CD4-positive, alpha-beta T cell (primary cell): ENCODE results near the gene LCMT2. TPM values are rescaled to one million over a fixed set of nuclear protein-coding genes. Genes with fewer than 3 reads are reported as not detected.
"Not testable (repeated sequence)": the region's sequence is repeated elsewhere in the genome, so short reads cannot be mapped to it uniquely, and the experiment has no call there.

Source experiments
- ATAC-seq: fragments of 200-7000 bp; cut with Tn5 transposase; one replicate; pipeline ENCODE4 v1.10.0; 2022; ENCODE audit warnings: mild to moderate bottlenecking; ENCODE audit not compliant: poor library complexity
- CTCF ChIA-PET: fragments of 350-600 bp; sonication (Branson Sonifier 250); formaldehyde crosslinking; loops from one replicate; lab custom pipeline; 2021; ENCODE audit warnings: antibody characterized with exemption, inconsistent platforms; lab: Charles Lee
- POLR2A ChIA-PET: fragments of 350-600 bp; sonication (Branson Sonifier 250); formaldehyde crosslinking; loops from one replicate; lab custom pipeline; 2021; ENCODE audit warnings: antibody characterized with exemption, inconsistent platforms; lab: Charles Lee
- DNase-seq, 14 experiments: peaks; one replicate each; pipeline ENCODE4 v3.0.0-alpha.2; 2013 to 2020; ENCODE audit warnings: mixed read lengths in 2 of 14
- H3K27ac ChIP-seq, 2 donors: one replicate each; pipeline versions ENCODE4 v1.5.1 to v1.7.0; 2013; ENCODE audit warnings: low read length in 2 of 2, low read depth in 1 of 2, mild to moderate bottlenecking in 1 of 2
- H3K27me3 ChIP-seq, 2 experiments: 1 replicate in 1 of 2; 2 replicates in 1 of 2; pipeline versions ENCODE4 v1.6.1 to v1.7.0; 2013; ENCODE audit warnings: low read length in 2 of 2, control low read depth in 1 of 2, mild to moderate bottlenecking in 1 of 2, moderate library complexity in 1 of 2; ENCODE audit not compliant: insufficient read depth in 2 of 2, control insufficient read depth in 1 of 2
- H3K36me3 ChIP-seq: one replicate; pipeline ENCODE4 v1.6.1; 2013; ENCODE audit warnings: low read length, control low read depth; ENCODE audit not compliant: insufficient read depth
- H3K4me1 ChIP-seq: one replicate; pipeline ENCODE4 v1.6.1; 2013; ENCODE audit warnings: low read length, control low read depth; ENCODE audit not compliant: insufficient read depth
- H3K4me3 ChIP-seq: one replicate; pipeline ENCODE4 v1.5.1; 2013; ENCODE audit warnings: mild to moderate bottlenecking, low read length, moderate library complexity
- H3K9me3 ChIP-seq, 2 experiments: 1 replicate in 1 of 2; 2 replicates in 1 of 2; pipeline versions ENCODE4 v1.6.1 to v1.7.0; 2013; ENCODE audit warnings: low read length in 2 of 2, mild to moderate bottlenecking in 2 of 2, control low read depth in 1 of 2, moderate library complexity in 1 of 2; ENCODE audit not compliant: control insufficient read depth in 1 of 2, insufficient read depth in 1 of 2
- H3K27ac Mint-ChIP-seq: one replicate; pipeline ENCODE4 v1.8.0; 2020; ENCODE audit warnings: mixed read lengths
- H3K27me3 Mint-ChIP-seq: one replicate; pipeline ENCODE4 v1.8.0; 2021; ENCODE audit warnings: mixed read lengths
- H3K36me3 Mint-ChIP-seq: one replicate; pipeline ENCODE4 v1.8.0; 2021; ENCODE audit warnings: low read depth, mixed read lengths
- H3K4me1 Mint-ChIP-seq: one replicate; pipeline ENCODE4 v1.8.0; 2021; ENCODE audit warnings: low read depth, mixed read lengths
- H3K4me3 Mint-ChIP-seq: one replicate; pipeline ENCODE4 v1.8.0; 2020; ENCODE audit warnings: mild to moderate bottlenecking, mixed read lengths
- H3K9me3 Mint-ChIP-seq: one replicate; pipeline ENCODE4 v1.8.0; 2020; ENCODE audit warnings: mixed read lengths
- intact Hi-C, 2 experiments: fragments of 100-400 bp; cut with DNase I in 1 of 2; cut with micrococcal nuclease in 1 of 2; formaldehyde crosslinking; loops; one replicate each; pipeline versions ENCODE4 v1.15.1 to v1.9.0; 2023 to 2025; cut with DNase I, micrococcal nuclease
- total RNA-seq, 174 experiments: library from RNA in 2 of 174; stranded (reverse) in 2 of 174; gene quantifications; one replicate each; pipeline ENCODE4 v1.2.3 and lab custom pipeline; 2021 to 2026
- TF ChIP-seq, protein P1 (sequence below): fragments of 200-600 bp; IDR thresholded peaks from one replicate; pipeline ENCODE4 v1.8.0; 2022; ENCODE audit warnings: antibody characterized with exemption, mild to moderate bottlenecking

Gene LCMT2
- total RNA-seq, 2 experiments from 2014 or later, result 5.8 to 5.9 TPM

DNA sequence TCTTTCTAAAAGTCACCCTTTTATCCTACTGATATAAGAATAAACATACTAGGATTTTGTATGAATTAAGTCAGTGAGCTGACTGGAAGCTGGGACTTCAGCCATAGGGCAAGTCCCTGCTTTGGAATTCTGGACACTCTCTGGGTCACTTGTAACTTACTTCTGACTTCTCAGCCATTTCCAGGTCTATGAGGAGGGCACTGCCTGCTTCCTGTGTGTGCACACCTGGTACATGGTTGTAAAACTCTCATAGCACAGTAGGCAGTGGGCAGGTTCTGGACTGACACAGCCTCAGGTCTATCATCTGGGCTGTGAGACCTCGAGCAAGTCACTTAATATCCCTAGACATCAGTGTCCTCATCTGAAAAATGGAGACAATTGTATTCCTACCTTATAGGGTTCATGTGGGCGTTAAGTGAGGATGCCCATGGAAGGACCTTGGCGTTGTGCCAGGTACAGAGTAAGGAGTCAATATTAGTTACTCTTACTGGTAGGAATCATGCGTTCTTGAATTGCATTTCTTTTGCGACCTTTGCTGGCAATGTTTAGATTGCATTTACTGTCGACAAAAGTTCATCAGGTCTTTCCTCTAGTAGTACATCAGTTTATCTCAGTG lies 36.2 kb downstream of the LCMT2 start:
- intact Hi-C loops, result no loop called here
- no peak overlapping the region for H3K4me3 ChIP-seq
- Mint-ChIP-seq H3K4me1 (peaks cover 3% of the 10 kb centered on the region), H3K27ac (no peak overlapping the region), H3K36me3 (no peaks in the 10 kb centered on the region), H3K4me3 (no peak overlapping the region), H3K9me3 (no peaks in the 10 kb centered on the region), H3K27me3 (peaks cover 51% of the 10 kb centered on the region)
- ChIA-PET POLR2A (no interaction called here), CTCF (no interaction called here)
- ATAC-seq, result no peak
- no peaks in the 10 kb centered on the region for H3K36me3 ChIP-seq
- no peaks in the 10 kb centered on the region for H3K9me3 ChIP-seq
- TF ChIP-seq, protein P1, sequence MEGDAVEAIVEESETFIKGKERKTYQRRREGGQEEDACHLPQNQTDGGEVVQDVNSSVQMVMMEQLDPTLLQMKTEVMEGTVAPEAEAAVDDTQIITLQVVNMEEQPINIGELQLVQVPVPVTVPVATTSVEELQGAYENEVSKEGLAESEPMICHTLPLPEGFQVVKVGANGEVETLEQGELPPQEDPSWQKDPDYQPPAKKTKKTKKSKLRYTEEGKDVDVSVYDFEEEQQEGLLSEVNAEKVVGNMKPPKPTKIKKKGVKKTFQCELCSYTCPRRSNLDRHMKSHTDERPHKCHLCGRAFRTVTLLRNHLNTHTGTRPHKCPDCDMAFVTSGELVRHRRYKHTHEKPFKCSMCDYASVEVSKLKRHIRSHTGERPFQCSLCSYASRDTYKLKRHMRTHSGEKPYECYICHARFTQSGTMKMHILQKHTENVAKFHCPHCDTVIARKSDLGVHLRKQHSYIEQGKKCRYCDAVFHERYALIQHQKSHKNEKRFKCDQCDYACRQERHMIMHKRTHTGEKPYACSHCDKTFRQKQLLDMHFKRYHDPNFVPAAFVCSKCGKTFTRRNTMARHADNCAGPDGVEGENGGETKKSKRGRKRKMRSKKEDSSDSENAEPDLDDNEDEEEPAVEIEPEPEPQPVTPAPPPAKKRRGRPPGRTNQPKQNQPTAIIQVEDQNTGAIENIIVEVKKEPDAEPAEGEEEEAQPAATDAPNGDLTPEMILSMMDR, result no peak
- no peak for DNase-seq
- no peak overlapping the region for H3K27ac ChIP-seq
- no peaks in the 10 kb centered on the region for H3K4me1 ChIP-seq
- H3K27me3 ChIP-seq, result peaks cover 26 to 34% of the 10 kb centered on the region in 2 experiments

DNA sequence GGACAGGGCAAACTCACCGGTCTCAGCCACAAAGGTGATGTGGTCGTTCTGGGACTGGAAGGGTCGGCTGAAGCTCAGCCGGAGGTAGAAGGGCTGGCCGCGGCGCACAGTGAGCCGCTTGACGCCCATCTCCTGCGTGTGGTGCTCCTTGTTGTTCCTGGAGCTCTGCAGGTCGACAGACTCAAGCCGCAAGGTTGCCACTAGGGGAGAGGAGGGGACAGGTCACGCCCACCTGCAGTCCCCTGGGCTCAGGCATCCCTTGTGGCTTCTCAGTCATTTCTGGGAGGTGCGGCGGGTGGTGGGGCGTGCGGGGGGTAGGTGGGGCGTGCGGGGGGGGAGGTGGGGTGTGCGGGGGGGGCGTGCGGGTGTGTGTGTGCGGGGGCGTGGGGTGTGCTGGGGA lies 36.9 kb downstream of the LCMT2 start:
- no peaks in the 10 kb centered on the region for H3K36me3 Mint-ChIP-seq
- ChIA-PET CTCF (interaction anchor here (1.1 kb wide), 1 partner anchor 13 kb away, joined by 3 read pairs; no protein-coding TSS in a partner anchor), POLR2A (no interaction called here)
- intact Hi-C loops, result no loop called here
- no peaks in the 10 kb centered on the region for H3K9me3 Mint-ChIP-seq
- no peak overlapping the region for H3K4me3 Mint-ChIP-seq
- ATAC-seq (no peak), DNase-seq (peak in 3 of 14 experiments; percentile 9 to 37 (median 15))
- Histone ChIP-seq H3K9me3 (no peaks in the 10 kb centered on the region), H3K36me3 (no peaks in the 10 kb centered on the region), H3K4me1 (no peaks in the 10 kb centered on the region), H3K4me3 (no peak overlapping the region), H3K27ac (no peak overlapping the region), H3K27me3 (peaks cover 26 to 34% of the 10 kb centered on the region in 2 experiments)
- no peak overlapping the region for H3K27ac Mint-ChIP-seq
- H3K27me3 Mint-ChIP-seq, result peaks cover 49% of the 10 kb centered on the region
- H3K4me1 Mint-ChIP-seq, result peaks cover 3% of the 10 kb centered on the region
- TF ChIP-seq, protein P1, result no peak

- Mint-ChIP-seq H3K4me3 (no peak overlapping the region), H3K4me1 (peaks cover 3% of the 10 kb centered on the region), H3K9me3 (no peaks in the 10 kb centered on the region), H3K36me3 (no peaks in the 10 kb centered on the region), H3K27ac (no peak overlapping the region), H3K27me3 (peaks cover 50% of the 10 kb centered on the region)
- H3K4me3 ChIP-seq, result no peak overlapping the region
- DNase-seq (no peak), ATAC-seq (no peak)
- TF ChIP-seq, protein P1, result no peak
- no peak overlapping the region for H3K27ac ChIP-seq
- H3K4me1 ChIP-seq, result no peaks in the 10 kb centered on the region
- H3K9me3 ChIP-seq, result no peaks in the 10 kb centered on the region
- intact Hi-C loops, result no loop called here
- ChIA-PET POLR2A (no interaction called here), CTCF (interaction anchor here (1.1 kb wide), 1 partner anchor 14 kb away, joined by 3 read pairs; no protein-coding TSS in a partner anchor)
- H3K27me3 ChIP-seq, result peaks cover 26 to 34% of the 10 kb centered on the region in 2 experiments
- H3K36me3 ChIP-seq, result no peaks in the 10 kb centered on the region
These were observed 37.8 kb downstream of the LCMT2 start for GRCh38 chr15:43292375-43293078.

DNA sequence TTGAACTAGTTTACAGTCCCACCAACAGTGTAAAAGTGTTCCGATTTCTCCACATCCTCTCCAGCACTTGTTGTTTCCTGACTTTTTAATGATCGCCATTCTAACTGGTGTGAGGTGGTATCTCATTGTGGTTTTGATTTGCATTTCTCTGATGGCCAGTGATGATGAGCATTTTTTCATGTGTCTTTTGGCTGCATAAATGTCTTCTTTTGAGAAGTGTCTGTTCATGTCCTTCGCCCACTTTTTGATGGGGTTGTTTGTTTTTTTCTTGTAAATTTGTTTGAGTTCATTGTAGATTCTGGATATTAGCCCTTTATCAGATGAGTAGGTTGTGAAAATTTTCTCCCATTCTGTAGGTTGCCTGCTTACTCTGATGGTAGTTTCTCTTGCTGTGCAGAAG lies 40.7 kb downstream of the LCMT2 start:
- H3K27me3 ChIP-seq, result peaks cover 18 to 28% of the 10 kb centered on the region in 2 experiments
- H3K4me3 Mint-ChIP-seq, ATAC-seq, CTCF ChIA-PET, DNase-seq, POLR2A ChIA-PET, H3K9me3 Mint-ChIP-seq, intact Hi-C loops, H3K4me3 ChIP-seq, H3K4me1 Mint-ChIP-seq, H3K36me3 Mint-ChIP-seq, H3K27ac Mint-ChIP-seq, H3K36me3 ChIP-seq, H3K4me1 ChIP-seq, H3K9me3 ChIP-seq, H3K27ac ChIP-seq: not testable (repeated sequence)
- peaks cover 43% of the 10 kb centered on the region for H3K27me3 Mint-ChIP-seq
